ENCODE data around the gene TSPAN3. TPM values are rescaled to one million over a fixed set of nuclear protein-coding genes. Genes with fewer than 3 reads are reported as not detected.
A peak's percentile ranks its signal among the peaks of the same experiment; 100 is the strongest.

TSPAN3 gene
- total RNA-seq, 1 donor from 2014 or later = 292 TPM

GRCh38 chr15:77039848-77040247, 31.1 kb downstream of the TSPAN3 start:
- no peak overlapping the region for H3K4me3 ChIP-seq
- no peak for TF ChIP-seq CTCF (IDR thresholded peaks at IDR 0.05)
- peak; percentile 61 for DNase-seq
- peak; percentile 12 to 20 for ATAC-seq
- intact Hi-C loops (cut with DNase I) = no loop called here
- peaks cover 4% of the 10 kb centered on the region for H3K4me1 ChIP-seq
- no peak overlapping the region for H3K27ac ChIP-seq
- no peaks in the 10 kb centered on the region for H3K27me3 ChIP-seq (ENCODE audit: low read depth)
- no peaks in the 10 kb centered on the region for H3K9me3 ChIP-seq
- H3K36me3 ChIP-seq = peaks cover 52% of the 10 kb centered on the region

- no peak for TF ChIP-seq CTCF (IDR thresholded peaks at IDR 0.05)
- ATAC-seq = no peak
- no peaks in the 10 kb centered on the region for H3K27me3 ChIP-seq (ENCODE audit: low read depth)
- H3K27ac ChIP-seq = no peak overlapping the region
- H3K4me3 ChIP-seq = no peak overlapping the region
- no peaks in the 10 kb centered on the region for H3K4me1 ChIP-seq
- intact Hi-C loops (cut with DNase I) = no loop called here
- no peaks in the 10 kb centered on the region for H3K9me3 ChIP-seq
- DNase-seq = no peak
- peaks cover 46% of the 10 kb centered on the region for H3K36me3 ChIP-seq
Measured at GRCh38 chr15:77039217-77039533, 31.7 kb downstream of the TSPAN3 start.

- intact Hi-C loops (cut with DNase I) = no loop called here
Measured at GRCh38 chr15:77038312-77039216, 32.3 kb downstream of the TSPAN3 start.

GRCh38 chr15:77037388-77038209, 33.3 kb downstream of the TSPAN3 start:
- H3K36me3 ChIP-seq = peaks cover 30% of the 10 kb centered on the region
- no peak overlapping the region for H3K4me3 ChIP-seq
- no peak for ATAC-seq
- peak; percentile 34 for DNase-seq
- TF ChIP-seq CTCF (IDR thresholded peaks at IDR 0.05) = no peak
- no peaks in the 10 kb centered on the region for H3K4me1 ChIP-seq
- no peak overlapping the region for H3K27ac ChIP-seq
- no peaks in the 10 kb centered on the region for H3K27me3 ChIP-seq (ENCODE audit: low read depth)
- H3K9me3 ChIP-seq = no peaks in the 10 kb centered on the region
- intact Hi-C loops (cut with DNase I) = no loop called here

More at GRCh38 chr15:77038312-77039216, 32.3 kb downstream of the TSPAN3 start:
- no peak overlapping the region for H3K4me3 ChIP-seq
- TF ChIP-seq CTCF (IDR thresholded peaks at IDR 0.05) = no peak
- H3K36me3 ChIP-seq = peaks cover 40% of the 10 kb centered on the region
- H3K9me3 ChIP-seq = no peaks in the 10 kb centered on the region
- H3K27me3 ChIP-seq (ENCODE audit: low read depth) = no peaks in the 10 kb centered on the region
- no peak overlapping the region for H3K27ac ChIP-seq
- DNase-seq (no peak), ATAC-seq (no peak)
- H3K4me1 ChIP-seq = no peaks in the 10 kb centered on the region

GRCh38 chr15:77036537-77037387, 34.1 kb downstream of the TSPAN3 start:
- Histone ChIP-seq H3K27ac (no peak overlapping the region), H3K27me3 (ENCODE audit: low read depth) (no peaks in the 10 kb centered on the region), H3K36me3 (peaks cover 23% of the 10 kb centered on the region), H3K4me1 (no peaks in the 10 kb centered on the region), H3K4me3 (no peak overlapping the region), H3K9me3 (no peaks in the 10 kb centered on the region)
- intact Hi-C loops (cut with DNase I) = no loop called here
- peak; percentile 41 for DNase-seq
- TF ChIP-seq CTCF (IDR thresholded peaks at IDR 0.05) = no peak
- ATAC-seq = no peak

All from lower lobe of right lung (tissue), 2 donors.